ENCODE measurements around the gene NAP1L4. TPM values are rescaled to one million over a fixed set of nuclear protein-coding genes. Genes with fewer than 3 reads are reported as not detected.
A peak's percentile ranks its signal among the peaks of the same experiment; 100 is the strongest.

Gene NAP1L4
- total RNA-seq, 1 donor from 2014 or later = 117 TPM

DNA sequence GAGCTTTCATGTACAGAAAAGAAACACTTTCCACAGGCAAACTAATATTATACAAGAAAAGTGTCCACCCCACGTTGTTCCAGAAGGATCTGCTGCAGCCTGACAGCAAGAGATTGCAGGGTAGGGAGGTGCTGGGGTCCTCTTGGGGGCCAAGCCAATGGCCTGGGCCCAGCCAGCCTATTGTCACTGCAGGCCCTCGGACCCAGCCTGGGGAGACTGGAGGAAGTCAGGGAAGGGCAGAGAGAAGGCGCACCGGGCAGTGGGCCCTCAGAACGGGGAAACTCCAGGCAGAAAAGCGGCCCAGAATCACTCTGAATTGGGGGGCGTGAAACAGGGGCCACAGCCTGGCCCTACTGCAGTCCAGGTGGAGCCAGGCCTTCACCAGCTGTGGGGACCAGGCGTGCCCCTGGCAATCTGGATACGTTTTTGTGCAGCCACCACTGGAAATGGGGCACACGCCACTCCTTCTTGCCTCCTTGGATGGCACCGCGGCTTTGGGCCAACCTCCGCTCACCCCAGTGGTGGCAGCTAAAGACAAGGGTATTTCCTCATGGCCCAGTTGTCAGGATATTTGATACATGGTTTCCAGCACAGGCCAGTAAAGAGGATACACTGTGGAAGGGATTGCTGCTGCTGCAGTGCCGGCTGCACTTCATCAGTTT is 3.9 kb upstream of the NAP1L4 start:
- no peak for DNase-seq (ENCODE audit: low read depth)

DNA sequence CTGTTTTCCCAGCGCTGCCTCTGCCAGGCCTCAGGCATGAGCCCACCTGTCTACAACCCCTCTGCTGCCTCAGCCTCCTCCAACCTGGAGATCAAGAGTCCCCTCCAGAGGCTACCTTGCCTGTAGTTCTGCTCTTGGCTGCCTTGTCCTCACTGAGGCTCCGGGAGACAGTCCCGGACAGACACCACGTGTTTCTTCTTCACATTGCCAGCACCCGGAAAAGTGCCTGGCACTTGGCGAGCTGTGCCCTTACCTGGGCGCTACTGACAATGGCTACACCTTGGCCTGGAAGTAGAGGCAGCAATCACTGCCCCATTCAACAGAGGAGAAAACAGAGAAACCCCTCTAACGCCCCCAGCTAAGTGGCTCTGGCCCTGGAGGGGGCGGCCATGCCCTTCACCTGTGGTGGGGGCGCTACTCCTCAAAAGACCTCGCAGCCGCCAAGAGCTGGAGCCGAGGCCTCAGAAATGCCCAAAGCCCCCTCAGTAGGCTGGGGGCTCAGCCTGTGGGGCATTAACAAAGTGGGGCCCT is 3.0 kb upstream of the NAP1L4 start:
- DNase-seq (ENCODE audit: low read depth) = no peak

DNA sequence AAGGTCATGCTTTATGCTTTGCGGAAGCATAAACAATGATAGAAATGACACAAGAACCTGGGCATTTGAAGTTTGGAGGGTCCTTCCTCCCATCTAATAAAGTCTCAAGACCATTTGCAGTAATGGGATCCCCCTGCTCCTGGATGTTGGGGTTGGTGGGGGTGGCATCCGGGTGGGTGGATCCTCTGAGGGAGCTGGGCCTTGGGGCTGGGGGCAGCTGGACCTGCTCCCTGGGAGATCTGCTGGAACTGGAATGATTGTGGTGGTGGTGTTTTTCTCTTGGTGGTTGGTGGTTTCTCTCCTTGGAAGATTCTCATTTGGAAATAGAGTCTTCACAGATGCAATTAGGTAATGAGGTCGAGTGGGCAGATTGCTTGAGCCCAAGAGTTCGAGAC is 2.2 kb upstream of the NAP1L4 start:
- no peak for DNase-seq (ENCODE audit: low read depth)

DNA sequence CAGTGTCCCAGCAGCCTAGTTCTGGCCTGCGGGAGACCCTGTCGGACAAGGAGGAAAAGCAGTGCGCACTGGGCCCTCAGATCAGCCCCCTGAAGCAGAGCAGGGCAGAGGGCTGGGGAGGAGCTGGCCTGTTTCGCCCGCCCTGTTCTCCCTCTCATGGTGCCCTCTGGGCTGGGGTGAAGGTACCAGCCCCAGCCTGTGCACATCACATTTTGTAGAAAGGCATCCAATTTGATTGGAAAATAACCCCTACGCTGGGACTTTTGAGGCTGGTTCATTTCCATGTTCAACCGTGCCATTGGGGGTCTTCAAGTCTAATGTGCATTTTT is 832 bp upstream of the NAP1L4 start:
- no peak for DNase-seq (ENCODE audit: low read depth)

DNA sequence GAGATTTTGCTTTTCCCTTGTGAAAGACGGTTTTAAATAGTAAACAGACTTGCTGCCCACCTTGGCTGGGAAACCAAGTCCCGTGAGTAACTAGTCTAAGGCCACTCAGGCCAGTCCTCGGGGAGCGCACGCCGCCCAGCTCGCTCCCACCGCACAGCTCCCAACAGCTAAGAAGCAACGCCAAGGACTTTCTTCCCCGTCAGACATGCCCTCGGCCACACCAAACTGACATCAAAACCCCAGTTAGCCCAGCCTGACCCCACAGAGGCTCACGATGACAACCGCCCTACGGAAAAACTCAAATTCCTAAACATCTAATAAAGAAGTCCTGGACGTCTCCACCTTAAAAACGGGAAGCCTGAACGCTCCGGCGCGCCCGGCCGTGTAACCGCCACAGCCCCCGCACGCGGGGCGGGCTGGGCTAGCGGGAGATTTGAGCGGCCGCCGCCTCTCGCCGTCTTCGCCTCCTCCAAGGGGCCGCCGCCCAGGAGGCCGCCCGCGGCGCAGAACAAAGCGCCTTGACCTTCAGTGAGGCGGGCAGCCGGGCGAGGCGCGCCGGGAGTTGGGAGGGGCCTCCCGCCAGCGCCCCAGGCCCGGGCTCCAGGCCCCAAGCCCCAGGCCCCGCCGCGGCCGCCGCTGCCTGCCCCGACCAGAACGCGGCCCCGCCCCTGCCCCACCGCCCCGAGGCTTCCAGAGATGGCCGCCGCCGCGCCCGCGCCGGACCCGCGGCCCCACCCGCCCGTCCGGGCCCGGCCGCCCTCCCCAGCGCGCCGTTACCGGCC is 486 bp downstream of the NAP1L4 start:
- DNase-seq (ENCODE audit: low read depth) = peak; percentile 53

DNA sequence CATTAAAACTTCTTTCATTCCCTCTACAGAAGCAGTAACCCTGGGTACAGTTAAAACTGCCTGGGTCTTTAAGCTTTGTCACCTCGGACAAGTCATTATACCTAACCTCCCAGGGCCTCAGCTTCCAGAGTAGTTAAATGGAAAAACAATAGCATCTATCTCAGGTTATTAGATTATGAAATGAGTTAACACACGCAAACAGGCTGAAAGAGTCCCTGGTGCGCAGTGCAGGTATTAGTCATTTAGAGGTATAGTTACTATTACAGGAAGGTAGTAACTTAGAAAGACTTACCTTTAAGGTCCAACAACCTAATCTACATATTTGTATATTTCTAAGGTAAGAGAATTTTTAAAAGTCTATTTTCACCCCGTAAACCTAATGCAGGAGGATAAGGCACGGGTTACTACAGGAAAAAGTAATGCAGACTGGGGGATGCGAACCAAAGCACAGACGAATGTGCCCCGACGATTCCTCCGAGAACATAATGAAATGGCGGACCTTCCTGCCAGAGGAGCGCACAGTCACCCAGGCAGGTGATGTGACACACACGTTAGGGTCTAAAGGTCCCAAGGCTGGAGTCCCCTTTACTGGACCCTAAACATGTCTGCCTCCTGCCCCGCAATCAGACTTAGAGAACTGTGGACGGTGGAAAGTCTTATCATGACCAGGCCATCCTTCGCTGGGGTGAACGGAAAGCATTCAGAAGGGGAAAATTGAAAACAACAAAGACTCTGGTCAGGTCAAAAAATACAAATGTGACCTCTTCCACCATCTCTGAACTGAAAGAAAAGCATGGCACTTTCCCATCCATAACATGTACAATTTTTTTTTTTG is 1.3 kb downstream of the NAP1L4 start:
- peak; percentile 8 for DNase-seq (ENCODE audit: low read depth)

DNA sequence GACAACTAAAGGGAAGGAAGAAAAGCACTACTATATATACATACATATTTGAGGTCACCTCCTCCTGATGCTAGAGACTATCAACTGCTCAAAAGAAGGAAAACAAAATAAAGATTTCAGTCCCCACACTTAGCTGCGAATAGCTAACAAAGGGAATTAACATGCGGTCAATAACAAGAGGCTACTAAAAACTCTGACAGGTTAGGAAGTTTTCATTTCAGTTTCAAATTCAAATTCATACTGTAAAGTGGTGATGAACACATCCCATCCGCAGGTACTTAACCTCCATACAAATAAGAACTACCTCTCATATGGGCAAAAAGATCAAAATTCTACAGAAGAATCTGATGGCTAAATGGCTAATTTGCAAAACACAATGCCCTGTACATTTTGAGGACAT is 2.6 kb downstream of the NAP1L4 start:
- DNase-seq (ENCODE audit: low read depth) = no peak

DNA sequence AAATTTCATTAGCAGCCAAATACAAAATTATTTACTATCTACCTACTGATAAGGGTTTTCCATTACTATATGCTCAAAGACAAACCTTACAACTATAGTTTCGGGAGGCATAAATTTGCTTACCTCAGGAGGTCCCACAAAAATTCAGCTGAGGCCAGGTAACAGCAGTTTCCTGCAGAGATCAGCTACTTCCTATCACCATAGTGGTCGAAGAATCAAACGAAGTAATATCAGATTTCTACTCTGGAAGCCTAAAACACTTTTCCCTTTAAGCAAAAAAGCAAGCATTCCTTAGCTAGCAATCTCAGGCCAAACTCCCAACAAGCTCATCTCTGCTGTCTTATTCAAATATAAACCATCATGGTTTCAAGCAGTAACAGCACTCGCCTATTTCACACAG is 3.1 kb downstream of the NAP1L4 start:
- DNase-seq (ENCODE audit: low read depth) = no peak

DNA sequence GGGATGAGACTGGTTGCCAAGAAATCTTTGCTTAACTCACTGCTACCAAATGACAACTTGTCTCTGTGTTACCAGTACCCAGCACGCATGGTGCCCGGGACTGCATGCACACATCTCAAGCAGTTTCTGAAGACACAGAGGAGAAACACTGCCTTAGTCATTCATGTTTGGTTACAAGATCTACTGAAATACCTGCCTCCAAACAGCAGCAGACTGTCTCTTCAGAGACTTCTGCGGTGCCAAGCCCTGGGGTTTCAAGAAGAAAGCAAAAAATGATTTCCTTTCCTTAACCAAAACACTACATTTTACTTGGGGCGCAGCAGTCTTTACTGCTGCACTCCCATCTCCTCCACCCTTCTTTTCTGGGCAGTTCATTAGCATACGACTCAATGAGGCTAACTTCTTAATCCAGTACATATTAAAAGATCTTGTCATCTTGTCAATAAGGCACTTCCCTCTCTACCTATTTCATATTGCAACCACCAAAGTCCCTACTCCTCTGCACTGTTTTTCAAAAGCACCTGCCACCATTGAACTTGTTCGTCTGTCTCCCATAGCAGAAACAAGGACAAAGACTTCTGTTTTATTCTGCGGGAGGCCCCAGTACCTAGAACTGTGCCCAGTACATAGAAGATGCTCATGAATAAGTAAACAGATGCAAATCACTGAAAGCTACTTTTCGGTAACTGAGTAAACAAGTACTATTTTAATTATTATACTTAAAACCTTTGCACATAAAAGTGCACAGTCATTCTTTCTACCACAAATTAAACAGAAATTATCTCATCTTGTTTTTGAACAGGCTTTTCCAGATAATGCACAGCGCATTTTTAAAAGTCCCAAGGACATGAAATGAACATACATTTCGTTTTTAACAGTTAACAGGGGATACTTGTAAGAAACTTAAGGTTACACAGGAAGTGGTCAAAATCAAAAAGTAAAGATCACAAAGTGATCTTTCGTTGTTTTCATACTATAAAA is 4.0 kb downstream of the NAP1L4 start:
- DNase-seq (ENCODE audit: low read depth) = no peak

DNA sequence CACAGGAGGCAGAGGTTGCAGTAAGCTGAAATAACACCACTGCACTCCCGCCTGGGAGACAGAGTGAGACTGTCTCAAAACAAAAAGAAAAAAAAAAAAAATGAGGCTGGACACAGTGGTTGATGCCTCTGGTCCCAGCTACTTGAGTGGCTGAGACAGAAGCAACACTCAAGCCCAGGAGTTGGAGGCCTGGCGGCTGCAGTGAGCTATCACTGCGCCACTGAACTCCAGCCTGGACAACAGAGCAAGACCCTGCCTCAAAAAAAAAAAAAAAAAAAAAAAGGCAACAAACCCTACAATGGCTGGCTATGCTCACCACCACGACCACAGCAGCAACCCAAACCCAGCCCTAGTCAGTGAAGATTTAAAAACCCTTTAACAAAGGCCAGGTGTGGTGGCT is 8.2 kb downstream of the NAP1L4 start:
- DNase-seq (ENCODE audit: low read depth) = no peak

DNA sequence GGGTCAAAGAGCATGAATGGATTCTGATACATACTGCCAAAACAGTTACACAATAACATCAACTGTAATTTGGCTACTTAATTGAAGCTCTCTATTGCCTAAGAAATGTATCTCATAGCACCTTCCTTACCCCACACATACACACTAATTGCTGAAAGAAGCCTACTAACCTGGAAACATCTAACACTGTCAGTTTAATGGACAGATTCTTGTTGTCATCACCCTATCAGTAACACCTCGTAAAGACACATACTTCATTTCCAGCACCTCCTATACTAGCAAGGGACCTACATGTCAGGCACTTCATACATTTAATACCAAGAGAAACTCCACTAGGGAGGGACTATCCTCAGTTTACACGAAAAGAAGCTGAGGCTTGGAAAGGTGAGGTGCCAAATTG is 9.9 kb downstream of the NAP1L4 start:
- no peak for DNase-seq (ENCODE audit: low read depth)

DNA sequence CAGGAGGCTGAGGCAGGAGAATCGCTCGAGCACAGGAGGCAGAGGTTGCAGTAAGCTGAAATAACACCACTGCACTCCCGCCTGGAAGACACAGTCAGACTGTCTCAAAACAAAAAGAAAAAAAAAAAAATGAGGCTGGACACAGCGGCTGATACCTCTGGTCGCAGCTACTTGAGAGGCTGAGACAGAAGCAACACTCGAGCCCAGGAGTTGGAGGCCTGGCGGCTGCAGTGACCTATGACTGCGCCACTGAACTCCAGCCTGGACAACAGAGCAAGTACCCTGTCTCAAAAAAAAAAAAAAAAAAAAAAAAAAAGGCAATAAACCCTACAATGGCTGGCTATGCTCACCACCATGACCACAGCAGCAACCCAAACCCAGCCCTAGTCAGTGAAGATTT is 11.0 kb downstream of the NAP1L4 start:
- DNase-seq (ENCODE audit: low read depth) = no peak

DNA sequence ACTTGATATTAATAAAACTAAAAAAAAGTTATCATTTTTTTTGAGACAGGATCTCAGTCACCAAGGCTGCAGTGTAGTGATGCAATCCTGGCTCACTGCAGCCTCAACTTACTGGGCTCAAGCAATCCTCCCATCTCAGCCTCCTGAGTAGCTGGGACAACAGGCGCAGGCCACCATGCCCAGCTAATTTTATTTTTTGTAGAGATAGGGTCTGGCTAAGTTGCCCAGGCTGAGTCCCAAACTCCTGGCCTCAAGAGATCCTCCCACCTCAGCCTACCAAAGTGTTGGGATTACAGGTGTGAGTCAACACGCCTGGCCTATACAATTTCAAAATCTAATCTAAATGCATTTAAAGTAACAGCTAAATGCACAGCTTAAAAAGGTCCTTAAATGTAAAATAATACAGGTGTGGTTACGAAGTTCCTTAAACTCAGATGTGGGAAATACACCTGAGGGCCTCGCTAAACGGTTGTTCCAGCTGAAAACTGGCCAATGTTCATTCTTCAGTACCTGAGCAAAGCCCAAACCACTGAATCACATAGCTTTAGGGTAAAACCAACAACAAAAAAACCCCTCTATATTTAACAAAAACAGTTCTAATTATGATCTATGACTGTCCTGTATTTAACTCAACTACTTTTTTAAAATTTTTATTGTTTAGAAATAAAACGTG is 11.8 kb downstream of the NAP1L4 start:
- DNase-seq (ENCODE audit: low read depth) = no peak

DNA sequence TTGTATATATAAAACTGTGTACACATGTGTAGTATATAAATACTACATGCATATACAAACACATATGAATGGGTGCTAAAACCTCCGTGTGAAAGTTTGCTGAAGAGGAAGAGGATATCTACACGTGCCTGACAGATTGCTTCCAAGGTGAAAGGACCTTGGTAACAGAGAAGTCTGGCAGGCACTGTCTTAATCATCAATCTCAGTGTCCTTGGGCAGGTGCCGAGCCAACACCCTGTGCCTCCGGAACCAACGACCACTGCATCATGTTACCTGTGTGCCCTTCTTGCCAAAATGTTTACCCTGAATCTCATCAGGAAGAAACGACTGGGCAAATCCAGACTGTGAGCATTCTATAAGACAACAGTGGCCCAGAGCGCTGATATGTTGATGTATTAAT is 15.0 kb downstream of the NAP1L4 start:
- DNase-seq (ENCODE audit: low read depth) = no peak

DNA sequence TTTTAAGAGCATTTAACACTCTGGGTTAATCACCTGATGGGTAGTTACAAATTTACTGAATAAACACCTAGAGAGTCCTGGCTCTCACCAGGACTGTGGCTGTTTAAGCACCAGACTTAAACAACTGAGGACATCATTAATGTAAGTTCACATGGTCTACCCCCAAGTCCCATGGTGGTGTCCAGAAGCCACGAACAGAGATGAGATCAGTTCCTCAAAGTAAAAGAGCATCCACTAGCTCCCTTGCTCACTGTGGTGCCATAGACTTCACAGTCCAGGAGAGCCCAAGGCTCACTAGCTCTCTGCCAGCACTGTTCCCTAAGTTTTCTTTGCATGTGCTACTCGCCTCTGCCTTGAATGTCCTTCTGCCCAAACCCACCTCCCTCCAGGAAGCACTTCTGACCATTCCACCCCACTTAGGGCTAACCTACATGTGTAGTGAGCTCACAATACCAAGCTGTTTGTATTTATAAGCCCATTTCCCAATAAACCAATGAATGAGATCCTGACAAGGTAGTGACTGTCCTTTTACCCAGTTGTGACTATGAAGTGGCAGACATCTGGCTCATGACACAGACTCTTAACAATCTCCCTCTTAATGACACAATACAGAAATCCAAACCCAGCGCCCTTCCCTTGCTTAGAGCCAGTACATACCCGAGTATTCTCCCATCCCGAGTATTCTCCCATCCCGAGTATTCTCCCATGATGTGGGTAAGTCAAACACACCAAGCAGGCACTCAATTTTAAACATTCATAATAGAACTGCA is 15.7 kb downstream of the NAP1L4 start:
- DNase-seq (ENCODE audit: low read depth) = peak; percentile 79

DNA sequence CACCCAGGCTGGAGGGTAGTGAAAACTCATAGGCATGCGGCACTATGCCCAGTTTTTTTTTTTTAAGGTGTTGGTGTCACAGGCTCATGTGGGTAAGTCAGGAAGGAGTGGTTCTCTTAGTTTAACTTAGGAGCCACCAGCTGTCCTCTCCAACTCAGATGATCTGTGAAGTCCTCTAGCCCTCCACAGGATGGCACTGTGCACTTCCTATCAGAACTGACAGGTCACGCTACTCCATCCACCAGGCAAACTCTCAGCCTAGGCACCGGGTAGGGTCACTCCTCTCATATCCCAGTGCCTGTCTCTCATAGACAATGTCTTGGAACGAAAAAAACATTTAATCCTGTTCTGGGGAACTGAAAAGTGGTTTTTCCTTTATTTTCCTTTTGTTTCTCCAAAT is 16.5 kb downstream of the NAP1L4 start:
- DNase-seq (ENCODE audit: low read depth) = peak; percentile 81

DNA sequence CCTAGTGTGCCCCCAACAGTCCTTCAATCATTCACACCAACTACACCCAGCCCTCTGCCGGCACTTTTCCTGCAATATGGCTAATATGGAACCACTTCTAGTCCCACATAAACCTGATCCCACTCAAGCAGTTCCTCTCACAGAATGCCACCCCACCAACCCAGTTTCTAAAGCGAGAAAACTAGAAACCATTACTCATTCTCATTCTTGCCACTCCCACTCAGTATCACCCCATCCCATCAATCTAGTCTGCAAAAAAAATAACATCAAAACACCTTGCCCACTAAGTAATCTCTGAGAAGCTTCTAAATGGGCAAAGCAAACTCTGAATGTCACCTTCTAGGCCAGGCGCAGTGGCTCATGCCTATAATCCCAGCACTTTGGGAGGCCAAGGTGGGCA is 17.9 kb downstream of the NAP1L4 start:
- no peak for DNase-seq (ENCODE audit: low read depth)

DNA sequence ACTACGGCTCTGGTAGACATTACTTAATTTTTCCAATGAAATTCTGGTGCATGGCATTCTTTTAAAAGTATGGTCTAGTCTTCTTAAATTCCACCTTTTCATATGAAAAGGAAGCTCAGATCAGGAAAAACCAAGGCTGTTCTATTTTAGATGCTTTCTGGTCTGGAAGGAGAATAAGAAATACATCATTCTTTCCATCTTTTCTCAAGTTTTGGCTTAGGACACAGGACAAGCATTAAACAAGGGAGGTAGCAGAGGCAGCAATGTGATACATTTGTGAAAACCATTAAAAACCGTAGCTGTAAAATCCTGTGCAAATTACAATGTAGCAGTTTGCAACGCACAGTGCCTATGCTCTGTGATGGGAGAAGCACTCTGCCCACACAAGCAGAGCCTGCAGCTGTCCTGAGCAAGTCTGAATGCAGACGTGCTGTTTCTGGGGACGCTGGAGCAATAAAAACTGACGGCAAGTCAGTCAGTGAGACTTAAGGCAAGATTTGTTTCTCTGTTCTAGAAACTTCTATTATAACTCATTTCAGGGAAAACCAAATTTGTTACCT is 23.7 kb downstream of the NAP1L4 start:
- no peak for DNase-seq (ENCODE audit: low read depth)

DNA sequence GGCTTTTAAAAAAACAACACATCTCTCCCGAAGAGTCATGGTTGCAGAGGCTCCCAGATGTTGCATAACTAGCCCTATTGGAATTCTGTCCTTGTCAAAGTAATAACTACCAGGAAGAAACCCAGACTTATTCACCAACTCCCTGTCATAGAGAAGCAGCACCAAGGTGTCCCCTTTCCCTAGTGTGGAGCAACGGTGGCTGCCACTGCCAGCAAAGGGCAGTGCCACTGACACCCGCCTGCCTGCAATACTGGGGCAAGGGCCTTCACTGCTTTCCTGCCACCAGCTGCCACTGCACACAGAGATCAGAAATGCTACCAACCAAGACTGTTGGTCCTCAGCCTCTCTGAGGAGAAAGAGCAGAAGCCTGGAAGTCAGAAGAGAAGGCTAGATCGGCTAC is 27.3 kb downstream of the NAP1L4 start:
- no peak for DNase-seq (ENCODE audit: low read depth)

Data from myocyte (in vitro differentiated cells).